HG03135 (cell line): Measurements from ENCODE around the gene ZBED6.
"Not testable (repeated sequence)": the region's sequence is repeated elsewhere in the genome, so short reads cannot be mapped to it uniquely, and the experiment has no call there.

Experiments
- ATAC-seq: cut with Tn5 transposase; IDR thresholded peaks from one replicate; pipeline ENCODE4 v1.9.1; 2021; ENCODE audit warnings: mild to moderate bottlenecking, moderate library complexity; ENCODE audit not compliant: unreplicated experiment

ZBED6 gene

GRCh38 chr1:203795441-203796235 is at the start of gene ZBED6, which contains the start of gene ZC3H11A:
ZBED6 (plus strand) TSS chr1:203795623; CDS start chr1:203797523, 1,900 bp downstream.
ZC3H11A (plus strand) TSS chr1:203795623; CDS start chr1:203817071, 21,448 bp downstream.
- ATAC-seq, result peak; percentile 95

- ATAC-seq, result no peak
These were observed 49.1 kb upstream of the ZBED6 start for GRCh38 chr1:203746281-203746680.

- no peak for ATAC-seq
These were observed 44.4 kb upstream of the ZBED6 start for GRCh38 chr1:203751051-203751450.

- ATAC-seq, result not testable (repeated sequence)
These were observed 43.6 kb upstream of the ZBED6 start for GRCh38 chr1:203751618-203752361.

- peak; percentile 60 for ATAC-seq
These were observed 41.0 kb upstream of the ZBED6 start for GRCh38 chr1:203754455-203754864.

GRCh38 chr1:203756036-203756435 is 39.4 kb upstream of the ZBED6 start:
- ATAC-seq, result no peak

GRCh38 chr1:203758749-203759148 is 36.7 kb upstream of the ZBED6 start:
- not testable (repeated sequence) for ATAC-seq

GRCh38 chr1:203760506-203760905 is 34.9 kb upstream of the ZBED6 start:
- ATAC-seq, result no peak

GRCh38 chr1:203761958-203762357 is 33.5 kb upstream of the ZBED6 start:
- ATAC-seq, result not testable (repeated sequence)

- ATAC-seq, result no peak
These were observed 31.9 kb upstream of the ZBED6 start for GRCh38 chr1:203763505-203763904.

- ATAC-seq, result no peak
These were observed 31.1 kb upstream of the ZBED6 start for GRCh38 chr1:203764105-203765028.

GRCh38 chr1:203765029-203765837 is 30.2 kb upstream of the ZBED6 start, which contains the start of gene LAX1:
LAX1 (plus strand) TSS chr1:203765183; CDS start chr1:203765566, 383 bp downstream.
- no peak for ATAC-seq

- no peak for ATAC-seq
These were observed 27.2 kb upstream of the ZBED6 start for GRCh38 chr1:203768256-203768655.

- ATAC-seq, result no peak
These were observed 25.7 kb upstream of the ZBED6 start for GRCh38 chr1:203769505-203770343.

- no peak for ATAC-seq
These were observed 23.5 kb upstream of the ZBED6 start for GRCh38 chr1:203771901-203772301.

GRCh38 chr1:203772836-203773235 is 22.6 kb upstream of the ZBED6 start:
- ATAC-seq, result no peak

- ATAC-seq, result no peak
These were observed 18.8 kb upstream of the ZBED6 start for GRCh38 chr1:203776636-203777035.

- ATAC-seq, result no peak
These were observed 17.8 kb upstream of the ZBED6 start for GRCh38 chr1:203777596-203777995.

- ATAC-seq, result no peak
These were observed 17.3 kb upstream of the ZBED6 start for GRCh38 chr1:203778146-203778545.
